ENCODE measurements around the gene PEAK1. TPM values are rescaled to one million over a fixed set of nuclear protein-coding genes. Genes with fewer than 3 reads are reported as not detected.

The PEAK1 gene
- total and polyA plus RNA-seq, 9 of the 15 experiments (the other 6 are each of a cell fraction or from before 2014, with no cell fraction given), result 0.99 to 22.4 (median 10.8) TPM

GRCh38 chr15:77402740-77403379 lies 17.0 kb downstream of the PEAK1 start (continued):
- no peak for TF ChIP-seq KLF6 (CRISPR knock-in tag; IDR thresholded peaks at IDR 0.05; ENCODE audit: borderline replicate concordance)
- no peak for TF ChIP-seq ZNF398 (CRISPR knock-in tag; IDR thresholded peaks at IDR 0.05)
- TF ChIP-seq EGR1 (conservative IDR thresholded peaks at IDR 0.05), result peak; percentile 25; the same call in 1 of the 2 replicates
- no peak for TF ChIP-seq ZNF609 (CRISPR knock-in tag; IDR thresholded peaks at IDR 0.05; ENCODE audit: borderline replicate concordance)
- no peak for TF ChIP-seq ZNF511 (CRISPR knock-in tag; IDR thresholded peaks at IDR 0.05)
- TF ChIP-seq MCM3 (IDR thresholded peaks at IDR 0.05), result no peak
- TF ChIP-seq HDAC1 (IDR thresholded peaks at IDR 0.05), result no peak
- no peak for TF ChIP-seq MLX (CRISPR knock-in tag; conservative IDR thresholded peaks at IDR 0.05)
- no peak for TF ChIP-seq ZC3H4 (CRISPR knock-in tag; IDR thresholded peaks at IDR 0.05; ENCODE audit: borderline replicate concordance)
- TF ChIP-seq ZNF717 (CRISPR knock-in tag; IDR thresholded peaks at IDR 0.05), result no peak
- no peak for TF ChIP-seq ZBTB17 (CRISPR knock-in tag; IDR thresholded peaks at IDR 0.05)
- no peak for TF ChIP-seq TCF7L2 (IDR thresholded peaks at IDR 0.05; ENCODE audit: low read depth, low read length)
- no peak for TF ChIP-seq GTF2A2 (tag; IDR thresholded peaks at IDR 0.05)

Data from K562 (cell line).